Measurements from ENCODE around the gene LMOD2. TPM values are rescaled to one million over a fixed set of nuclear protein-coding genes. Genes with fewer than 3 reads are reported as not detected.

LMOD2 gene
- total and polyA plus RNA-seq, 10 of the 15 experiments (the other 5 are each of a cell fraction or from before 2014, with no cell fraction given), result not detected

GRCh38 chr7:123711832-123712293, 56.2 kb downstream of the LMOD2 start:
- BruUV-seq (replicated peaks), result no TSS peak
- ATAC-seq (peak; percentile 53), DNase-seq (ENCODE audit: low read depth, low spot score) (no peak), FAIRE-seq (peak; percentile 35)
- no peaks in the 10 kb centered on the region for H3K9me3 ChIP-seq (replicated peaks; ENCODE audit: control insufficient read depth, insufficient read depth, low read length)
- ChIA-PET CTCF (no interaction called here), POLR2A (no interaction called here), RAD21 (ENCODE audit: unreplicated experiment) (interaction anchor here (0.8 kb wide), 1 partner anchor 160 kb away, joined by 3 read pairs; no protein-coding TSS in a partner anchor), SMC1A (ENCODE audit: uncharacterized antibody, unreplicated experiment) (no interaction called here)
- intact Hi-C loops (cut with micrococcal nuclease; ENCODE audit: unreplicated experiment) (no loop called here), in situ Hi-C loops (cut with MboI) (no loop called here)
- H3K36me3 ChIP-seq (ENCODE audit: control insufficient read depth in 2 of 2, insufficient read depth in 2 of 2, low read length in 1 of 2), result peaks cover 0 to 2% of the 10 kb centered on the region in 2 experiments; a peak in 3 of 4 replicates
- H3K9ac ChIP-seq (ENCODE audit: control insufficient read depth, insufficient read depth, low read length), result no peak overlapping the region
- H3K4me3 ChIP-seq, result no peak overlapping the region
- H2AFZ ChIP-seq (ENCODE audit: control insufficient read depth, low read depth, low read length), result no peak overlapping the region
- H3K79me2 ChIP-seq (ENCODE audit: control insufficient read depth, insufficient read depth, low read length), result peaks cover 17% of the 10 kb centered on the region
- H3K27me3 ChIP-seq (replicated peaks in 1 of 2; ENCODE audit: control insufficient read depth in 2 of 2, insufficient read depth in 2 of 2, low read length in 1 of 2), result no peaks in the 10 kb centered on the region
- H4K20me1 ChIP-seq (ENCODE audit: control insufficient read depth, insufficient read depth), result no peaks in the 10 kb centered on the region
- H3K4me2 ChIP-seq (ENCODE audit: control insufficient read depth, insufficient read depth), result no peak overlapping the region
- peaks cover 5% of the 10 kb centered on the region for H3K4me1 ChIP-seq (ENCODE audit: control insufficient read depth, insufficient read depth, low read length)
- no peak for TF ChIP-seq TCF12 (IDR thresholded peaks at IDR 0.05; ENCODE audit: low read depth, low read length)
- TF ChIP-seq RUNX3 (IDR thresholded peaks at IDR 0.05; ENCODE audit: low read length), result peak; percentile 13; the same call in 1 of the 2 replicates
- TF ChIP-seq SMAD5 (IDR thresholded peaks at IDR 0.05; ENCODE audit: low read depth), result no peak
- TF ChIP-seq NR2C2 (IDR thresholded peaks at IDR 0.05; ENCODE audit: borderline replicate concordance, control insufficient read depth, insufficient read length, low read depth), result no peak
- TF ChIP-seq TCF3 (IDR thresholded peaks at IDR 0.05; ENCODE audit: borderline replicate concordance, insufficient read depth, low read depth, low read length), result no peak
- TF ChIP-seq MYB (IDR thresholded peaks at IDR 0.05; ENCODE audit: borderline replicate concordance, low read depth, low read length), result no peak
- no peak for TF ChIP-seq CBX5 (IDR thresholded peaks at IDR 0.05; ENCODE audit: low read depth)
- TF ChIP-seq YBX1 (IDR thresholded peaks at IDR 0.05), result no peak
- no peak for TF ChIP-seq SPI1 (IDR thresholded peaks at IDR 0.05; ENCODE audit: borderline replicate concordance, insufficient read depth, low read depth, low read length)
- TF ChIP-seq SREBF1 (IDR thresholded peaks at IDR 0.05; ENCODE audit: low read length), result no peak
- TF ChIP-seq RB1 (IDR thresholded peaks at IDR 0.05; ENCODE audit: borderline replicate concordance), result no peak
- TF ChIP-seq MXI1 (IDR thresholded peaks at IDR 0.05; ENCODE audit: low read depth, low read length), result no peak
- no peak for TF ChIP-seq RELB (IDR thresholded peaks at IDR 0.05; ENCODE audit: low read depth)
- TF ChIP-seq EZH2 (IDR thresholded peaks at IDR 0.05; ENCODE audit: borderline replicate concordance, control insufficient read depth, low read depth, low read length), result no peak
- TF ChIP-seq EED (IDR thresholded peaks at IDR 0.05; ENCODE audit: low read depth), result peak; percentile 42; the same call in 1 of the 2 replicates
- TF ChIP-seq FOXK2 (IDR thresholded peaks at IDR 0.05), result no peak
- TF ChIP-seq SP1 (IDR thresholded peaks at IDR 0.05; ENCODE audit: low read depth, low read length), result no peak
- no peak overlapping the region for H3K27ac ChIP-seq (ENCODE audit: control insufficient read depth, insufficient read depth)

All from GM12878 (cell line).